GM19240 (cell line): ENCODE data around the gene MYO1B.

Source experiments
- DNase-seq: peaks from one replicate; pipeline ENCODE4 v3.0.0; 2011; ENCODE audit warnings: low spot score; ENCODE audit not compliant: insufficient read length

Gene MYO1B

DNA sequence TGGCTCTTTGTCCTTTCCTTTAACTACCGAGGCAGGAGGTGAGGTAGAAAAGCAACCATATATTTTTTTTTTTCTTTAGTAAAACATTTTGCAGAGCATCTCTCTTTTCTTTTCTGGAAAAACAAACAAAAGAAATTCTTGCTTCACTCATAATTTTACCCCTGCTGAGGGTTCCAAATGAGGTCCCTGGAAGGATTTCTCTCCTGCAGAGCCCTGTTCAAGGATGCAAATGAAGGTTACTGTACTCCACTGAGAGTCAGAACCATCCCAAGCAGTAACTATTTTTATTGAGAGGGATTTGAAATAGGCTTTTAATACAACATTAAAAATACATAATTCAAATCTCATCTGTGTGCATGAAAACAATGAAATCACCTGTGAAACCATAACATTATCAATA lies 19.5 kb upstream of the MYO1B start:
- DNase-seq = no peak

DNA sequence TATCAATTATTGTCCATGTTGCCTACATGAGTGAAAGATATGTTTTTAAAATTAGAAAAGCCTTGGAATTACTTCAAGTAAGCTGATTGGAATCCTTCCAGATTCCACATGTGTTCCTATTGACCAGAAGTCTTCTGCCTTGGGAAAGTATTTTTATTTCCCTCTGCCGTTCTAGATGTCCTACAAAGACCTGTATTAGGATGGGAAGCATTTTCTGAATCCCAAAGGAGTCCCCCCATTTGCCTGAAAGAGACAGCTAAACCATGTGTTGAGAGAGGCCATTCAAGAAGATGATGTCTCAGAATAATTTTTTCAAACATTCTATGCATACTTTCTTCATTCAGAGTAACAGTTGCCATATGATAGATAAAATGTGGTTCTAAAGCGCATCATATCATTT lies 19.0 kb upstream of the MYO1B start:
- DNase-seq = no peak

DNA sequence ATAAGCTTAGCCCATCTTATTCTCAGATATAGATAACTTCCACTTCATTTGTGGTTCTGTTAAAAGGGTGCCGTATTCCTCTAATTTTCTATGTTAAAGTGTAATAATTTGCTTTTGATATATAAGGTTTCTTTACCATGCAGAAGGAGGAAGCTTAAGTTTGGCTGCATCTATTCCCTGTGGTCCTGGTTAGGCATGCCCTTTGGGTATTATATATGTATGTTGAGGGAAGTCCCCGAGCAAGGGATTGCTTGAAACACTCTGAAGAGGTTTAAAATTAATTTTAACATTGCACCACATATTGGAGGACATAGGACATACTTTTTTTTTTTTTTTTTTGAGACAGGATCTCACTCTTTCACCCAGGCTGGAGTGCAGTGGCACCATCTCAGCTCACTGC lies 16.9 kb upstream of the MYO1B start:
- DNase-seq = no peak

DNA sequence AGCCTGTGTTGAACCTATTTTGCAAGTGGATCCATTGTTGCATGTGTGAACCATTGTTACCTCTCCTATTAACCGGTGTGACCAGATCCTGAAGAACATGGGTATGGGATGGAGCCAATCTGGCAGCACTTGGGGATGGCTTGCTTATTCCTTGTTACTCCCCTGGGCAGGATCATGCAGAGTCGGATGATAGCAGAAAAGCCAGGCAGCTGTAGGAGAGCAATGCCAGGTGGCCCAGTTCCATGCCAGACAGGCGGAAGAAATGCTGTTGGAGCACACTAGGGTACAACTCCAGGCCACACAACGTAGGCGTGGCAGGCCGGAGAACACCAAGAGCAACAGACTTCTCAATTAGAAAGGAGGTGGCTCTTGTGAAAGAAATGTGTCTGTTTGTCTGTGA lies 16.3 kb upstream of the MYO1B start:
- DNase-seq = no peak

DNA sequence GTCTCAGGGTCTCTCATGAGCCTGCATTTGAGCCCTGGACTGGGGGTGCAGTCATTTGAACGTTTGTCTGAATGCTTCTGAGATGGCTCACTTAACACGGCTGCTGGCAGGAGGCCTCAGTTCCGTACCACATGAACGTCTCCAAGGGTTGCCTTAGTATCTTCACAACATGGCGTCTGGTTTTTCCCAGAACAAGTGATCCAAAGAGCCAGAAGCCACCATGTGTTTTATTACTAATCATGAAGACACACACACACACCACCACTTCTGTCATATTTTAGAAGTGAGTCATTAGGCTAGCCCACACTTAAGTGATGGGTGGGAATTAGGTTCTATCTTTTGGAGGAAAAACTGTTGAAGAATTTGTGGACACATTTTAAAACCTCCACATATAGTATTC lies 15.0 kb upstream of the MYO1B start:
- no peak for DNase-seq

DNA sequence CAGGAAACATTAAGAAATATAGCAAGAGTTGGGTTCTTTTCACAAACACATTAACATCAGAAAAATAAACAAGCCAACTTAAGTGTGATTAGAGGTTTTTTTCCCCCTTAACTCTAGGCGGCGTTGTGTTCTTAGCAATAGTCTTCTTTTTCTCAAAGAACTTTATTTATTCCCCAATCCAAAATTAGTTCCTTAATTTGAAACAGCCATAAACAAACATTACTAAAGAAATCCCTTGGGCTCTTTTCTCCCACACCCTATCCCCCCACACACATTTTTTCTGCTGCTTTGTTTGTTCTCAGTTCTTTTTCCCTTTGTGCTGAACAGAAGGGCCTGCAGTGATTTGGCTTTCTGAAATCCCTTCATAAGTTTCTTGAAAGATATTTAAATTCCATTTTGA lies 13.2 kb upstream of the MYO1B start:
- DNase-seq = no peak

DNA sequence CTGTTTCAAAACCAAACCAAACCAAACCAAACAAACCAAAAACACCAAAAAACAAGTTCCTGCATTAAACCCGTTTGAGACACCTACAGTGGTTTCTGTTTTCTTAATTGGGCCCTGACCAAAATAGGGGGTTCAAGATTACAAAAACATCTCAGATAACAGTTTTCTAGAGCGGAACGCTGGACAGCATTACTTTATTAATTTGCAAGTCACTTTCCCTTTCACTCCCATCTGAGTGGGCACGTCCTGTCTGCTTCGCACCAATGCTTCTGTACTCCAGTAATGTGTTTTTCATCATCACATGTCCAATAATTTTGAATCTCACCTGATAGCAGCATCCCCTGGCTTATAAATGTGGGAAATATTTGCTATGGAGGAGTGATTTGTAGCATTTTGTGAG lies 11.7 kb upstream of the MYO1B start:
- DNase-seq = no peak

DNA sequence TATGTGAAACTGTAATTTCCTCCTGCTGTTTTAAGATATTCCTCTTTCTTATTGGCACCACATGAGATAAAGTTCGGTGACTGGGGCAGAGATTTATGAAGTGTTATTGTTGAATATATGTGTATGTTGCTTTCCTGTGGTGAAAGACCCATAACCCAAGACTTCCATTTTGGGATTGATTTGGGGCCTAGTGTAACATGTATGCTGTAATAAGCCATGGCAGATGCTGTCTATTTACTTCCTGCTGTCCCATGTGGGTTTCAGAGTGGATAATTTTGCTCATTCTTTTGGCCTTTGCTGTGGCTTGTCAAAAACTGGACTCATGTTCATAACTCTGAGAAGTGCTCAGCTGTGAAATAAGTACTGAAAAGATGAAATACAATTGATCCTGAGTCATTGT lies 10.8 kb upstream of the MYO1B start:
- no peak for DNase-seq

DNA sequence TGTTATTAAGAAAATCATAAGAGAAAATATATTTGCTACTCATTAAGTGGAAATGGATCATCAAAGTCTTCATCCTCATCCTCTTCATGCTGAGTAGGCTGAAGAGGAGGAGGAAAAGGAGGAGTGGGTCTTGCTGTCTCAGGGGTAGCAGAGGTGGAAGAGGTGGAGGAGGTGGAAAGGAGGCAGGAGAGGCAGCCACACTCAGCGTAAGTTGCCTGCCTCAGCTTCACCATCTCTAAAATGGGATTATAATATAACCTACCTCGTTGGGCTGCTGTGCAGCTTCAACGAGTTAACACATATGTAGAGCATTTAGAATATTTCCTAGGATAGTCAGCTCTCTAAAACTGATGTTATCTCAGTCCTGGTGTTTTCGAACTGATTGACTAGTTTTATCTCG lies 4.3 kb upstream of the MYO1B start:
- no peak for DNase-seq

DNA sequence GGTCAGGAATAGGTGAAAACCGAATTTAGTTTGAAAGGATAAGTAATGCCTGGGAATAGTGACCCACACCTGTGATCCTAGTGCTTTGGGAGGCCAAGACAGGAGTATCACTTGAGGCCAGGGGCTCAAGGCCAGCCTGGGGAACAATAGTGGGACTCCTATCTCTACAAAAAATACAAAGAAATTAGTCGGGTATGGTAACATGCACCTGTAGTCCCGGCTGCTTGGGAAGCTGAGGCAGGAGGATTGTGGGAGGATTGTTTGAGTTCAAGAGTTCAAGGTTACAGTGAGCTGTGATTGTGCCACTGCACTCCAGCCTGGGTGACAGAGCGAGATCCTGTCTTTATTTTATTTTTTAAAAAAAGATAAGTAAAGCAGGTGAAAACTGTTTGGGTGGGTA lies 3.8 kb upstream of the MYO1B start:
- no peak for DNase-seq

DNA sequence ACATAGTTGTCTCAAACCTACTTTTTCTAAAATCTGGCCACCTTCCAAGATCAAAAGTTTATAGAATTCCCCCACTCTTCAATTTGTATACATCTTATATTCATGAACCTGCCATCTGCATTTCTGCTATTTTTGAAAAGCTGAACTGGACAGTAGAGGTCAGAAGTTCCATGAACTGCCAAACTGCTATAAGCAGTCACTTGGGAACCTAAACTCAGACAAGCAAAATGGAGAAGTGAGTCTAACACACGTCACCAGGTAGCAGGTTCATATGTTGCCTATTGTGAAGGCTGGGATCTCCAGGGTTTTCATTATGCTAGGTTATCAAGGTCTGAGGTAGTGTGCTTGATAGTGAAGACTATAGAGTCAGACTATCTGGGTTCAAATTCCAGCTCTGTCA lies 2.0 kb upstream of the MYO1B start:
- DNase-seq = no peak

DNA sequence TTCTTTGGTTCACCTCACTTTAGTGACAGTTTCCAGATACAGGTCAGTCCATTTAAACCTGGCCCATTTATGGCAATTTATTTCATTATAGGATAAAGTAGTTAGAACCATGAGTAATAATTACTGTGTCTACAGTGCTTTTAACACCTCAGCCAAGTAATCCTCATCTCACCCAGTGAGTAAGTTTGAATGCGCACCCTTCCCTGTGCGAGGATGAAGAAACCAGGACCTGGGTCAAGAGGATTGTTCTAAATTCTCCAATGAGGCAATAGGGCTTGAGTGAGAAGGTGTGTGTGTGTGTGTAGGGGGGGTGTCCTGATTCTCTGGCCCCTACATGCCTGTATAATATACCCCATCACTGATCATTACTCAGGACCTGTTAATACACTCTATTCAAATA lies 854 bp upstream of the MYO1B start:
- DNase-seq = no peak

DNA sequence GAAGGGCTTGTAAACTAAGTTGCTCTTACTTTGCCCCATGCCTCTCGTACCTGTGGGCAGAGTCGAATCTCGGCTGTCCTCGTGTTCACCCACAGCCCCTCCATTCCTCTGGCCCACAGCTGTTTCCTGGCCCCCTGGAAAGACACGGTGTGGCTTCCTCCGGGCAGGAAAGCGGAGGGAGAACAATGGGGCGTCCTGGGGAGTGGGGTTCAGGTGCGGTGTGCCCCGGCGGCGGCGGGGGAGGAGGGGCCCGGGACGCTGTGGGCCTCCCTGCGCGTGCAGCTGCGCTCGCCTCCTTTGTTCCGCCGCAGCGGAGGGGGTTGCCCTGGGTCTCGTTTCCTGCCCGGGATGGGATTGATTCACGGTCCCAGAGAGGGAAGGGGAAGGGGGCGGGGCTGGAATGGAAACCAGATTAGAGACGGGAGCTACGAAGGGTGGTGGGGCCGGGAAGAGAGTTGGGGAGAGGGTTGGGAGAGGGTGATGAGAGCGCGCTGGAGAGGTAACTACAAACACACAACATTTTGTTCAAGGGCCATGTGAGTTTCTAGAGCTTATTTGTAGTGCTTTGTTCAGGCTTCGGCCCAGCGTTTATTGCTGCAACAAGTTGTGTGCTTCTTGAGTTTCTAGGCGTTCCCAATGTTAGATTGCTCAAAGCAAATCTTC lies 796 bp downstream of the MYO1B start:
- no peak for DNase-seq

DNA sequence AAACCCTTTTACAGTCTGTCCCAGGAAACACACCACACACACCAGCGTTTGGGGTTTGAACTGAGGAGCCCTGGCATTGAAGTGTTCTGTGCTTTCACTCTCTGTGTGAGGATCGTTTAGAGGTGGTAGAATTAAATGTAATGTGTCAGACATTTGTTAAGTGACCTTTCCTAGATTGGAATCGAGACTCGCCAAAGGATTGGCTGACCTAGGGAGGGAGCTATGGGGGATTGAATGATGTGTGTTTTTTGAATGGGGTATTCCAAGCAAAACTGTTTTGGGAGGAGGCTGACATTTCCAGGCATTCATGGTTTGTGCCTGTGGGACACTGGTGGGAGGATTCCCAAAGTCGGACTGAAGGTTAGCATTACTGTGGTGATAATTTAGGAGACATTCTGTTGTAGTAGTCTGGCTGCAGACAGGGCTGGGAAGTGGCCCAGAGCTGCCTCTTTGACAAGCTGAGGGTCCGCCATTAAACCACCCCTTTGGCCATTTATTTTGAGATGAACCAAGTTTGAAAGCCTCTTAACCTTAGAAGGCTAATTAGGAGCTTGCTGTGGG lies 1.7 kb downstream of the MYO1B start:
- DNase-seq = no peak

DNA sequence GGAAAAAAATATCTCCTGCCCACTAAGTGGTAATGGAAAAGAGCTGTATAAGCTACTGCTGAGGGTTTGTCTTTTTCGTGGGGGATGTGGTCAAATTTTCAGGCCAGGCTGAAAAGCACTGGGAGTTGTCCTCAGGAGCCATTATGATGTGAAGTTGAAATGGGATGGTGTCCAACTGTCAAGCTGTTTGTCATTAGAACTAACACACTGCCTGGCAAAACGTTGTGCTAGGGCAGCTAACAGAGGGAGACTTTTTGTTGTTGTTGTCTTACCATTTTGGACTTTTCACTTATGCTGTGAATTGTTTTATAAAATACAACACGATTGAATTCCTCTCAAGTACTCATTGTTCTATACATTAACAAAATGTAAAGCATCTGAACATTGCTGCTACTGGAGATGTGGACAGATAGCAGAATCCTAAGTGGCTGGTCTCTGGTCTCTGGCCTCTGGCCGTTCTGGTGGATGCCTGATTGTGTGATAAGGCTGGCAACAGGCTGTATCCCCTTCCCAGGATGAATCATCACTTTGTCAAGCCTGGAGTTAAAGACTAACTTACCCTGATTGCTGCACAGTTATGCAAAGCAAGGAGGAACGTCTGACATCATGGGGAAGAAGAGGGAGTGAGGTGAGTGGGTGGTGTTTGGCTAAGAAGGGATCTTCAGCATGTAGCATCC lies 2.3 kb downstream of the MYO1B start:
- no peak for DNase-seq

DNA sequence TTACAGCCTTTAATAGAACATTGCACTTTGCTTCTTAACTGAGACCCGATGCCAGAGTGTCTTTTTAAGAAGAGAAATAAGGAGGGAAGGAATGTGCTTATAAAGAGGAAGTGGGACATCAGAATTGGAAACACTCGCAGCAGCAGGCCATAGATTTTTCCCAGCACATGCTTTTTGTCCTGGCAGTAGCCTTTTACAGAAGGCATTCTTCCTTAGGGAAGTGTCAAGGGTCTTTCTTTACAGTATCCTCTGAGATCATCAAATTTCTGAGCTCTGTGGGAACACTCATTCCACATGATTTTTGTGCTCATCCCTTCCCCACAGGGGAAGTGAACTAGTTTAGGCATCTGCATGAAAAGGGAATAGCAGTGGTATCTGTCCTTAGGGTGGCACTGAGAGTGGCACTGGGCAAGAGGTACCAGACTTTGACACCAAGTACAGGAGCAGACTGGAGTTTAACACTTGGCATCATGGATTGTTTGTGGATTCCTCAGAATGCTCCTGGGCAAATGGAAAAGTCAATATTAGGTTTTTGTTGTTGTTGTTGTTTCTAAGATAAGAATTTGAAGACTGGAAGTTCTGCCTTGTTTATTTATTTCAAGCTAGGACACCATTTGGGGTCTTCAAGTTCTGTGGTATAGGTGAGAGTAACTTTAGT lies 4.1 kb downstream of the MYO1B start:
- DNase-seq = no peak

DNA sequence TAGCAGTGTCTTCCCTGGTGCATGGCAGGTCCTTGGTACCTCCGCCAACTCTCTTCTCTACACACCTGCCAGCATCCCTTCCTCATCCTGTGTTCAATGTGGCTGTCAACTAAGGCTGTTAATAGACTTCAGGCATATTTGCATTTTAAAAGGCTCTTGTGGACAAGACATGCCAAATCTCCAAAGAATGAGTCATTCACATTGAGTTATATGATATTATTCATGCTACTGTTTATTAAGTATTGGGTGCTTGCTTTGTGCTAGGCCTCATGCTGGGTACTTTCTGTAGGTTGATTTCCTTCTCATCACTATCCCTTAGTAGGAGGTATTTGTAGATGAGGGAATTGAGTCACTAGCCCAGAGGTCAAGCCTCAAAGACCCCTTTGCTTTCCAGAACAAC lies 5.2 kb downstream of the MYO1B start:
- no peak for DNase-seq

DNA sequence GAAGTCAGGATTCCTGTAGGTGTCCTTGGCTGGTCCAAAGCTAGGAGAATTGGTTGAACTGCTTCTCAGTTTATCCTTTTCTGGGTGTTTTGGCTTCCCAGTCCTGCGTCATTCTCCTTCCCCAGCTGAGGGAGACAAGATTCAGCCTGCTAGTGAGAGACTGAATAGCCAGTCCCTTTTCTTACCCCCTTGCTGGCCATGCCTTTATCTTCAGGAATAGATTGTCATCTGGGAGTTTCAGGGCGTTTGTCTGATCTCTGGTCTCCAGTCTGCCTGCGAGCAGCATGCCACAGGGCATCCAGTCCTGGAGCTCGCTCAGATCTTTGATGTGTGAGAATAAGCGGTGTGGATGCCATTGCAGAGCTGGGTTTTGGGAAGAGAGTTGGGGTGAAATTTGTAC lies 5.8 kb downstream of the MYO1B start:
- DNase-seq = no peak

DNA sequence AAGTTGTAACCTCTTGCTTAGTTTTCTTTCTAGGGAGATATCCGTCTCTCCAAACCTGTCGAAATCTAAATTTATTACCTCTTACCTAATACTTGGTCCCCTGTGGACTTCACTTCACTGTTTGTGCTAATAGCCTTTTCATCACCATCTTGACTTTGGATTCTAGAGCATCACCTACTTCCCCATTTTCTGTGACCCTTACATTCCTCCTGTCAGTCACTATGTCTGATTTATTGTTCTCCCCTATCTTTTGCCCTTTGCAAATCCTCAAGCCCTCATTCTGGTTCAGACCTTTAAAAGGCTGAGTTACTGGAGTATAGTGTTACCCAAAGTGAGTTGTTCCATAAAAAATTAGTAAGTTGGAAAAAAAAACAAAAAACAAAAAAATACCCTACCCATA lies 7.5 kb downstream of the MYO1B start:
- DNase-seq = no peak

DNA sequence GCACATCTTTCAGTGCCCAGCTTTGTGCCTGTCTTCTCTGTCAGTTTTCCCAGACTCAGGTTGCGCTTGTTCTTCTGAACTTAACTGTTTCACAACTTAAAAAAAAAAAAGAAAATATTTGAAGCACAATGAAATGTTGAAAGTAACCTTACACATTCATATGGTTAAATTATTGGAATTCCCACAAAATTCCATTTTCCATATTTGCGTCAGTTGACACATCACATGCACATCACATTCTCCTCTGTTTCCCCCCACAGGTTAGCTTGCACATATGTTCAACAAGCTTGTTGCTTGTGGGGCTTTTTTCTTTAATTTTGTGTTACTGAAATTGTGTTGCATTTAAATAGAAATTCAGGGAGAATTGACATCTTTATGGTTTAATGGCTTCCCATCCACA lies 8.3 kb downstream of the MYO1B start:
- DNase-seq = no peak

DNA sequence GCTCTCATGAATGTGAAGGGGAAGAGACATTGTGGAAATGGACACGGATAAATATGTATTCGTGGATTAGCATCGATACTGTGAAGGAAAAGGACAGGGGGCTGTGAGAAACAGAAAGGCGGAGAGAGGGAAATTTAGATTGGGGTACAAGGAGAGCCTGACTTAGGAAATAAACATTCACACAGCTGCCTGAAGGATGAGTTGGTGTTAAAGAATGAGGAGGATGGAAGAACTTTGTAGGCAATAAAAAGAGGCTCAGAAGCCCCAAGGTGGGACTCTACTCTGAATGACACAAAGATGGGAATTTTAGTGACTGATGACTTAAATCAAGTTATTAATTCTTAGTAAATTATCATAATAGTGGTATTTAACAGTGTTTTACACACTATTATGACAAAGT lies 10.1 kb downstream of the MYO1B start:
- DNase-seq = no peak

DNA sequence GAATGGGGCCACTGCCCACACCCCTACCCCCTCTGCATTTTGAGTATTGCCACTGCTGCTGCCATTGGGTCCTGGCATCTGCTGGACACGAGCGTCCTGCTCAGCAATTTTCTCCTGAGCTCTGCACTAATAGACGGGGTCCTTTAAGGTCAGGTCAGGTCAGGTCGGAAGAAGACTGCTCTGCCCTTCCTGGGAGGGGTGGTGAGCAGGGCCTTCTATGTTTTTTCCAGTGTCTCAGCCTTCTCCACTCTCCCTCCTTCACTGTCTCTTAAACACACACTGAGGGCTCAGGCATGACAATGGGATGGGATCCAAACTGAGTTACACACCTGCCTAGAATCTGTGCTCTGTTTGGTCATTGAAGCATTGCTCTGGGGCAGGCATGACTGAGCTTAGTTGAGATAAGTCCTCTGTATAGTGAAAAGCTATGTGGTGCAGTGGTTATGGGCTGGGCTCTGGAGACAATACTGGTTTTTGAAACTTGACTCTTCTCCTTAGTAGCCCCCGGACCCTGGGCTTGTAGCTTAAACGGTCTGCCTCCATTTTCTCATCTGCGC lies 10.6 kb downstream of the MYO1B start:
- DNase-seq = no peak
